Smooth muscle cell (in vitro differentiated cells): ENCODE results near the gene CYBB. TPM values are rescaled to one million over a fixed set of nuclear protein-coding genes. Genes with fewer than 3 reads are reported as not detected.

Source experiments
- DNase-seq: peaks from one replicate; lab custom pipeline; 2025; ENCODE audit not compliant: unreplicated experiment; lab: John Stamatoyannopoulos, UW
- H2AFZ ChIP-seq: fragments of 200-600 bp; sonication (generic); 2 replicates; pipeline ENCODE4 v1.6.0; 2016; ENCODE audit warnings: antibody characterized with exemption, low read depth, mild to moderate bottlenecking
- H3F3A ChIP-seq: fragments of 200-600 bp; sonication (generic); 2 replicates; pipeline ENCODE4 v1.6.0; 2017; ENCODE audit warnings: antibody characterized with exemption, low read depth
- H3K27ac ChIP-seq: fragments of 200-600 bp; sonication (generic); 2 replicates; pipeline ENCODE4 v1.5.1; 2016; ENCODE audit warnings: low read depth, mild to moderate bottlenecking
- H3K27me3 ChIP-seq: fragments of 200-600 bp; sonication (generic); 2 replicates; pipeline ENCODE4 v1.6.1; 2016; ENCODE audit warnings: low read depth, mild to moderate bottlenecking
- H3K36me3 ChIP-seq: fragments of 200-600 bp; sonication (generic); 2 replicates; pipeline ENCODE4 v1.5.1; 2016; ENCODE audit warnings: low read depth
- H3K4me1 ChIP-seq: fragments of 200-600 bp; sonication (generic); 2 replicates; pipeline ENCODE4 v1.5.1; 2016; ENCODE audit warnings: low read depth
- H3K4me2 ChIP-seq: fragments of 200-600 bp; sonication (generic); 2 replicates; pipeline ENCODE4 v1.6.0; 2016; ENCODE audit warnings: mild to moderate bottlenecking
- H3K4me3 ChIP-seq: fragments of 200-600 bp; sonication (generic); 2 replicates; pipeline ENCODE4 v1.5.1; 2016; ENCODE audit warnings: mild to moderate bottlenecking
- H3K79me2 ChIP-seq: fragments of 200-600 bp; sonication (generic); 2 replicates; pipeline ENCODE4 v1.6.0; 2016; ENCODE audit warnings: low read depth, mild to moderate bottlenecking
- H3K9ac ChIP-seq: fragments of 200-600 bp; sonication (generic); 2 replicates; pipeline ENCODE4 v1.6.0; 2016; ENCODE audit warnings: low read depth
- H3K9me3 ChIP-seq: fragments of 200-600 bp; sonication (generic); replicated peaks from 2 replicates; pipeline ENCODE4 v1.5.1; 2016; ENCODE audit warnings: low read depth
- H4K20me1 ChIP-seq: fragments of 200-600 bp; sonication (generic); 2 replicates; pipeline ENCODE4 v1.6.0; 2016; ENCODE audit warnings: low read depth
- CTCF ChIP-seq: fragments of 200-600 bp; sonication (generic); IDR thresholded peaks from 2 replicates; pipeline ENCODE4 v1.5.1; 2017; ENCODE audit warnings: borderline replicate concordance, mild to moderate bottlenecking, antibody characterized with exemption; ENCODE audit not compliant: insufficient read depth, poor library complexity, severe bottlenecking
- WGBS: methylation state at CpG from one replicate; pipeline ENCODE4 v1.1.7; 2016; ENCODE audit warnings: low lambda C conversion rate; 5-methylcytosine and 5-hydroxymethylcytosine counted together
- polyA plus RNA-seq: library from polyadenylated mRNA; unstranded; fragments of >200 nt; fragmentation: Nextera tagmentation; extraction: Ambion mirVana; gene quantifications from 2 replicates; pipeline ENCODE4 v1.2.1, GENCODE V29; 2016
- total RNA-seq: library from RNA; depleted of rRNA; stranded (reverse); fragments of >200 nt; gene quantifications from 2 replicates; pipeline ENCODE4 v1.2.3, GENCODE V29; 2014

Gene CYBB
- total RNA-seq (0.09 TPM in 1 of 2 replicates, not detected in the other), polyA plus RNA-seq (not detected in 2 replicates)

GRCh38 chrX:37779857-37780256 is at the start of gene CYBB:
Gene CYBB (plus strand): TSS chrX:37780059. CDS start chrX:37780078, 19 bp downstream.
- H3F3A ChIP-seq: no peaks in the 10 kb centered on the region
- H3K79me2 ChIP-seq: no peaks in the 10 kb centered on the region
- H3K36me3 ChIP-seq: no peaks in the 10 kb centered on the region
- no peaks in the 10 kb centered on the region for H3K9me3 ChIP-seq
- whole genome bisulfite sequencing: 87% methylated on average over 2 of the region's 2 CpGs
- no peaks in the 10 kb centered on the region for H3K4me1 ChIP-seq
- TF ChIP-seq CTCF: no peak
- H3K4me2 ChIP-seq: no peak within 1 kb of the TSS
- no peak within 1 kb of the TSS for H3K4me3 ChIP-seq
- DNase-seq: no peak
- H3K27me3 ChIP-seq: no peaks in the 10 kb centered on the region
- no peaks in the 10 kb centered on the region for H4K20me1 ChIP-seq
- no peak within 1 kb of the TSS for H2AFZ ChIP-seq
- no peak within 1 kb of the TSS for H3K9ac ChIP-seq
- no peak within 1 kb of the TSS for H3K27ac ChIP-seq

GRCh38 chrX:37745354-37745753 is 34.5 kb upstream of the CYBB start:
- H3K4me3 ChIP-seq: no peak overlapping the region
- H4K20me1 ChIP-seq: no peaks in the 10 kb centered on the region
- H3K79me2 ChIP-seq: no peaks in the 10 kb centered on the region
- no peak overlapping the region for H3K9ac ChIP-seq
- no peaks in the 10 kb centered on the region for H3K4me1 ChIP-seq
- peak; percentile 72 for TF ChIP-seq CTCF
- no peak overlapping the region for H3K27ac ChIP-seq
- H3K36me3 ChIP-seq: no peaks in the 10 kb centered on the region
- DNase-seq: peak; percentile 1
- WGBS: 36% methylated on average over 3 of the region's 3 CpGs
- no peaks in the 10 kb centered on the region for H3F3A ChIP-seq
- no peaks in the 10 kb centered on the region for H3K9me3 ChIP-seq
- H3K4me2 ChIP-seq: no peak overlapping the region
- H3K27me3 ChIP-seq: no peaks in the 10 kb centered on the region
- H2AFZ ChIP-seq: no peak overlapping the region

- WGBS: 82% methylated on average over 1 of the region's 1 CpG
- no peak for DNase-seq
- Histone ChIP-seq H3K9ac (no peak overlapping the region), H3K36me3 (no peaks in the 10 kb centered on the region), H3F3A (no peaks in the 10 kb centered on the region), H3K79me2 (no peaks in the 10 kb centered on the region), H3K27me3 (no peaks in the 10 kb centered on the region), H3K4me1 (no peaks in the 10 kb centered on the region), H2AFZ (no peak overlapping the region), H3K9me3 (no peaks in the 10 kb centered on the region), H4K20me1 (no peaks in the 10 kb centered on the region), H3K4me2 (no peak overlapping the region), H3K4me3 (no peak overlapping the region), H3K27ac (no peak overlapping the region)
- TF ChIP-seq CTCF: no peak
Measured at GRCh38 chrX:37745835-37746217, 34.0 kb upstream of the CYBB start.

GRCh38 chrX:37746218-37746941 is 33.5 kb upstream of the CYBB start:
- H3F3A ChIP-seq: no peaks in the 10 kb centered on the region
- no peaks in the 10 kb centered on the region for H3K9me3 ChIP-seq
- H3K4me3 ChIP-seq: no peak overlapping the region
- TF ChIP-seq CTCF: no peak
- H3K79me2 ChIP-seq: no peaks in the 10 kb centered on the region
- no peak for DNase-seq
- H3K36me3 ChIP-seq: no peaks in the 10 kb centered on the region
- H3K27me3 ChIP-seq: no peaks in the 10 kb centered on the region
- no peaks in the 10 kb centered on the region for H3K4me1 ChIP-seq
- H3K27ac ChIP-seq: no peak overlapping the region
- H3K4me2 ChIP-seq: no peak overlapping the region
- no peak overlapping the region for H2AFZ ChIP-seq
- H3K9ac ChIP-seq: no peak overlapping the region
- H4K20me1 ChIP-seq: no peaks in the 10 kb centered on the region
- WGBS: 70% methylated on average over 7 of the region's 7 CpGs
